Measurements from ENCODE around the gene ABCD1. TPM values are rescaled to one million over a fixed set of nuclear protein-coding genes. Genes with fewer than 3 reads are reported as not detected.
"Not testable (repeated sequence)": the region's sequence is repeated elsewhere in the genome, so short reads cannot be mapped to it uniquely, and the experiment has no call there.

The ABCD1 gene
- total RNA-seq, 1 donor from 2014 or later = 27.2 TPM

- Histone ChIP-seq H3K27ac (ENCODE audit: low read depth, low read length) (no peak overlapping the region), H3K4me3 (ENCODE audit: insufficient read depth, low read depth, low read length) (no peak overlapping the region), H3K36me3 (ENCODE audit: insufficient read depth, low read length) (no peaks in the 10 kb centered on the region), H4K20me1 (ENCODE audit: insufficient read depth, low read length) (peaks cover 6% of the 10 kb centered on the region), H3K79me2 (ENCODE audit: insufficient read depth, low read length) (peaks cover 3% of the 10 kb centered on the region), H3K27me3 (ENCODE audit: insufficient read depth, low read length) (no peaks in the 10 kb centered on the region), H2AFZ (ENCODE audit: low read depth, low read length) (no peak overlapping the region), H3K9ac (ENCODE audit: low read length) (no peak overlapping the region), H3K4me1 (ENCODE audit: insufficient read depth, low read length) (peaks cover 8% of the 10 kb centered on the region), H3K9me3 (ENCODE audit: insufficient read depth, low read depth, low read length) (no peaks in the 10 kb centered on the region), H3K4me2 (ENCODE audit: low read length) (no peak overlapping the region)
- FAIRE-seq (no peak), DNase-seq (ENCODE audit: low read depth) (no peak)
- TF ChIP-seq CTCF (IDR thresholded peaks at IDR 0.05; ENCODE audit: insufficient read depth, low read depth, low read length) = no peak
- no peak for TF ChIP-seq EZH2 (IDR thresholded peaks at IDR 0.05; ENCODE audit: insufficient read depth, low read length)
- Mint-ChIP-seq H3K9me3 (ENCODE audit: unreplicated experiment) (no peaks in the 10 kb centered on the region), H3K4me1 (ENCODE audit: low read depth, unreplicated experiment) (no peaks in the 10 kb centered on the region), H3K36me3 (ENCODE audit: low read depth, unreplicated experiment) (peaks cover 4% of the 10 kb centered on the region), H3K27ac (ENCODE audit: unreplicated experiment) (no peak overlapping the region), H3K4me3 (ENCODE audit: unreplicated experiment) (no peak overlapping the region), H3K27me3 (ENCODE audit: low read depth, unreplicated experiment) (no peaks in the 10 kb centered on the region)
Measured at GRCh38 chrX:153694687-153695270, 29.9 kb upstream of the ABCD1 start.

GRCh38 chrX:153696100-153696499 is 28.6 kb upstream of the ABCD1 start:
- TF ChIP-seq CTCF (IDR thresholded peaks at IDR 0.05; ENCODE audit: insufficient read depth, low read depth, low read length) = no peak
- TF ChIP-seq EZH2 (IDR thresholded peaks at IDR 0.05; ENCODE audit: insufficient read depth, low read length) = no peak
- Histone ChIP-seq H3K4me2 (ENCODE audit: low read length) (no peak overlapping the region), H3K27me3 (ENCODE audit: insufficient read depth, low read length) (no peaks in the 10 kb centered on the region), H3K79me2 (ENCODE audit: insufficient read depth, low read length) (no peaks in the 10 kb centered on the region), H2AFZ (ENCODE audit: low read depth, low read length) (no peak overlapping the region), H3K27ac (ENCODE audit: low read depth, low read length) (no peak overlapping the region), H4K20me1 (ENCODE audit: insufficient read depth, low read length) (no peaks in the 10 kb centered on the region), H3K4me3 (ENCODE audit: insufficient read depth, low read depth, low read length) (no peak overlapping the region), H3K9me3 (ENCODE audit: insufficient read depth, low read depth, low read length) (no peaks in the 10 kb centered on the region), H3K9ac (ENCODE audit: low read length) (no peak overlapping the region), H3K36me3 (ENCODE audit: insufficient read depth, low read length) (no peaks in the 10 kb centered on the region), H3K4me1 (ENCODE audit: insufficient read depth, low read length) (no peaks in the 10 kb centered on the region)
- Mint-ChIP-seq H3K4me1 (ENCODE audit: low read depth, unreplicated experiment) (no peaks in the 10 kb centered on the region), H3K27me3 (ENCODE audit: low read depth, unreplicated experiment) (no peaks in the 10 kb centered on the region), H3K36me3 (ENCODE audit: low read depth, unreplicated experiment) (peaks cover 4% of the 10 kb centered on the region), H3K4me3 (ENCODE audit: unreplicated experiment) (no peak overlapping the region), H3K9me3 (ENCODE audit: unreplicated experiment) (no peaks in the 10 kb centered on the region), H3K27ac (ENCODE audit: unreplicated experiment) (no peak overlapping the region)
- FAIRE-seq = no peak
- no peak for DNase-seq (ENCODE audit: low read depth)

DNA sequence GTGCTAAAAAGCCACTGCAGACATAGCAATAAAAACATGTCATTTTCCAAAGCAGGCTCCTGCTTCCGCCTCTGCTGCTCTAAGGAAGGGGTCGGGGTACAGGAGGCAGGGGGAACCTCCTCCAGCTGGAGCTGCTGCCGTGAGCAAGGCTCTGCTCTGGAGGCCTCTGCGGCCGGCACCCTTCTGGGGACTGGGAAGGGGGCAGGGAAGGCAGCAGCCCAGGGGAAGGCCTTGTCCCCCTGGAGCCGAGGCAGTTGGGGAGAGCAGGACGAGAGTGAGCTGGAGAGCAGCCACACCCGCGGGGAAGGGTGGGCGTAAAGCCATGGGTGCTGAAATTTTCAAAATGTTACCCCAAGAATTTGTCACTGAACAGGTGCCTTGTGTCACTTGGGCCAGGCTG is 28.1 kb upstream of the ABCD1 start:
- not testable (repeated sequence) for FAIRE-seq; H4K20me1 ChIP-seq (ENCODE audit: insufficient read depth, low read length); H3K4me1 ChIP-seq (ENCODE audit: insufficient read depth, low read length); H3K27ac Mint-ChIP-seq (ENCODE audit: unreplicated experiment); H3K4me2 ChIP-seq (ENCODE audit: low read length); H3K4me3 Mint-ChIP-seq (ENCODE audit: unreplicated experiment); H3K9me3 Mint-ChIP-seq (ENCODE audit: unreplicated experiment); H3K36me3 Mint-ChIP-seq (ENCODE audit: low read depth, unreplicated experiment); H3K27me3 ChIP-seq (ENCODE audit: insufficient read depth, low read length); H3K9me3 ChIP-seq (ENCODE audit: insufficient read depth, low read depth, low read length); H3K36me3 ChIP-seq (ENCODE audit: insufficient read depth, low read length); H3K4me1 Mint-ChIP-seq (ENCODE audit: low read depth, unreplicated experiment); H3K27ac ChIP-seq (ENCODE audit: low read depth, low read length); H3K9ac ChIP-seq (ENCODE audit: low read length); H2AFZ ChIP-seq (ENCODE audit: low read depth, low read length); H3K79me2 ChIP-seq (ENCODE audit: insufficient read depth, low read length); H3K4me3 ChIP-seq (ENCODE audit: insufficient read depth, low read depth, low read length); H3K27me3 Mint-ChIP-seq (ENCODE audit: low read depth, unreplicated experiment); DNase-seq (ENCODE audit: low read depth)

DNA sequence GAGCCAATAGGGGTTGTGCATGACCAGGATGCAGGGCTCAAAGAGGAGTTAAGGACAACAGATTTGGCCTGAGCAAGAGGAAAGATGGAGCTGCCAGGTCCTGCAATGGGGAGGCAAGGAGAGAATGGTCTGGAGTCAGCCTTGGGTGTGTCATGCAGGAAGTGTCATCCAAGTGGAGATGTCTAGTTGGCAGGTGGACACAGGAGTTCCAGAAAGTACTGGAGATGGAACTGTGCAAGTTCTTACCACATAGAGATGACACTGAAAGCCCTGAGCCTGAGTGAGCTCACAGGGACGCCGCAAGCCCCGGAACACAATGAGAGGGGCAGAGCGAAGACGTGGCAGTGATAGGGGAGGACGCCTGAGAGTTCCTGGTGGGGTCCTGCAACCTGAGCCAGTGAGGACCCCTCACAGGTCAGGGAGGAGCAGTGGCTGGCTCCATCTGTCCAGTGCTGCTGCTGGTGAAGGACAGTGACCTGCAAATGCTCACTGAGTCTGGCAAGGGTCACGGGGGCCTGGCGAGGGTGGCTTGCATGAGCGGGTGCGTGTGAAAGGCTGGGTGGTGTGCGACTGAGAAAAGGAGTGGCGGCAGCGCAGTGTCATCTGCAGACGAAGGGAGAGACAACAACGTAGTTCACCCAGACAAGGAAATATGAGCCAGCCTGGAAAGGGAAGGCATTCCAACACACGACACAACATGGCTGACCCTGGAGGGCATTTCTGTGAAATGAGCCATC is 27.5 kb upstream of the ABCD1 start:
- not testable (repeated sequence) for FAIRE-seq
- peak overlapping the region; percentile 41 for H3K27ac Mint-ChIP-seq (ENCODE audit: unreplicated experiment)

More for the DNA sequence above, 27.5 kb upstream of the ABCD1 start:
- not testable (repeated sequence) for DNase-seq (ENCODE audit: low read depth); H3K4me2 ChIP-seq (ENCODE audit: low read length); H3K27me3 Mint-ChIP-seq (ENCODE audit: low read depth, unreplicated experiment); H3K36me3 ChIP-seq (ENCODE audit: insufficient read depth, low read length); H3K36me3 Mint-ChIP-seq (ENCODE audit: low read depth, unreplicated experiment); H4K20me1 ChIP-seq (ENCODE audit: insufficient read depth, low read length); H3K27me3 ChIP-seq (ENCODE audit: insufficient read depth, low read length); H3K27ac ChIP-seq (ENCODE audit: low read depth, low read length); H3K9me3 ChIP-seq (ENCODE audit: insufficient read depth, low read depth, low read length); H3K4me3 ChIP-seq (ENCODE audit: insufficient read depth, low read depth, low read length); H3K79me2 ChIP-seq (ENCODE audit: insufficient read depth, low read length); H3K4me1 ChIP-seq (ENCODE audit: insufficient read depth, low read length); H3K4me3 Mint-ChIP-seq (ENCODE audit: unreplicated experiment); H3K9ac ChIP-seq (ENCODE audit: low read length); H3K4me1 Mint-ChIP-seq (ENCODE audit: low read depth, unreplicated experiment); H3K9me3 Mint-ChIP-seq (ENCODE audit: unreplicated experiment); H2AFZ ChIP-seq (ENCODE audit: low read depth, low read length)

Data from astrocyte (in vitro differentiated cells and primary cell).